ENCODE measurements around the gene FAR2.

DNA sequence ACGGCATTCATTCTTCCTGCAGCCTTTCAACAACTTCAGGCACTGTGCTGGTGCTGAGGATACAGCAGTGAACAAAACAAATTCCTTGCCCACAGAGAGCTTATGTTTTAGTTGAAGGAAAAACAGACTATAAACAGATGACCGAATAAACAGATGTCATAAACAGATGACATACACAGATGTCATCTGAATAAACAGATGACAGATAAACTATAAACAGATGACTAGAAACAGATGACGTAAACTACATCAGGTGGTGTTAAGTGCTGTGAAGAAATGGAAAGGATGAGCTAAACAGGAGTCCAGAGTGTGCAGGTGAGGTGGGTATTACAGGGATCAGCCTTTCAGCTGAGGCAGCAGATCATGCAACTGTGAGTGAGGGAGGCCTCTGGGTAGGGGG is 80.9 kb downstream of the FAR2 start:
- TF ChIP-seq, protein P1, sequence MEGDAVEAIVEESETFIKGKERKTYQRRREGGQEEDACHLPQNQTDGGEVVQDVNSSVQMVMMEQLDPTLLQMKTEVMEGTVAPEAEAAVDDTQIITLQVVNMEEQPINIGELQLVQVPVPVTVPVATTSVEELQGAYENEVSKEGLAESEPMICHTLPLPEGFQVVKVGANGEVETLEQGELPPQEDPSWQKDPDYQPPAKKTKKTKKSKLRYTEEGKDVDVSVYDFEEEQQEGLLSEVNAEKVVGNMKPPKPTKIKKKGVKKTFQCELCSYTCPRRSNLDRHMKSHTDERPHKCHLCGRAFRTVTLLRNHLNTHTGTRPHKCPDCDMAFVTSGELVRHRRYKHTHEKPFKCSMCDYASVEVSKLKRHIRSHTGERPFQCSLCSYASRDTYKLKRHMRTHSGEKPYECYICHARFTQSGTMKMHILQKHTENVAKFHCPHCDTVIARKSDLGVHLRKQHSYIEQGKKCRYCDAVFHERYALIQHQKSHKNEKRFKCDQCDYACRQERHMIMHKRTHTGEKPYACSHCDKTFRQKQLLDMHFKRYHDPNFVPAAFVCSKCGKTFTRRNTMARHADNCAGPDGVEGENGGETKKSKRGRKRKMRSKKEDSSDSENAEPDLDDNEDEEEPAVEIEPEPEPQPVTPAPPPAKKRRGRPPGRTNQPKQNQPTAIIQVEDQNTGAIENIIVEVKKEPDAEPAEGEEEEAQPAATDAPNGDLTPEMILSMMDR (IDR thresholded peaks at IDR 0.05) = no peak
- TF ChIP-seq POLR2A (IDR thresholded peaks at IDR 0.05) = no peak
